Right lobe of liver (tissue), 6 donors: ENCODE data around the gene COX7A2L. TPM values are rescaled to one million over a fixed set of nuclear protein-coding genes. Genes with fewer than 3 reads are reported as not detected.

Experiments used
- ATAC-seq, 4 donors: fragments of 200-7000 bp; cut with Tn5 transposase; one replicate each; pipeline ENCODE4 v1.9.1; 2020; ENCODE audit warnings: mild to moderate bottlenecking in 4 of 4, moderate library complexity in 4 of 4
- DNase-seq, 3 donors: peaks; one replicate each; pipeline ENCODE4 v3.0.0-alpha.2; 2020
- H3K27ac ChIP-seq, 3 donors: fragments of 200-600 bp; one replicate each; pipeline ENCODE4 v1.8.0; 2022
- H3K27me3 ChIP-seq, 2 donors: fragments of 200-600 bp; one replicate each; pipeline ENCODE4 v1.8.0; 2022
- H3K36me3 ChIP-seq, 4 donors: fragments of 200-600 bp; sonication (generic) in 1 of 4; one replicate each; pipeline versions ENCODE4 v1.5.1 to v1.8.0; 2017 to 2022; ENCODE audit warnings: control low read depth in 1 of 4
- H3K4me1 ChIP-seq, 4 donors: fragments of 200-600 bp; sonication (generic) in 1 of 4; one replicate each; pipeline versions ENCODE4 v1.5.1 to v1.8.0; 2017 to 2022; ENCODE audit warnings: control low read depth in 1 of 4
- H3K4me3 ChIP-seq, 3 donors: fragments of 200-600 bp; one replicate each; pipeline ENCODE4 v1.8.0; 2022
- H3K9me3 ChIP-seq, 4 donors: fragments of 200-600 bp; sonication (generic) in 1 of 4; one replicate each; pipeline versions ENCODE4 v1.5.1 to v1.8.0; 2017 to 2022; ENCODE audit warnings: control low read depth in 1 of 4
- CTCF ChIP-seq, 4 donors: fragments of 200-600 bp in 3 of 4; fragments of 450-650 bp in 1 of 4; IDR thresholded peaks; one replicate each; pipeline versions ENCODE4 v1.5.1 to v1.8.0; 2016 to 2022; ENCODE audit warnings: antibody characterized with exemption in 4 of 4, mild to moderate bottlenecking in 2 of 4
- POLR2A ChIP-seq: fragments of 450-650 bp; IDR thresholded peaks from one replicate; pipeline ENCODE4 v1.6.1; 2017; ENCODE audit warnings: antibody characterized with exemption, mild to moderate bottlenecking
- WGBS: methylation state at CpG from one replicate; pipeline ENCODE4 v1.1.6; 2018; ENCODE audit warnings: low coverage, low lambda C conversion rate; ENCODE audit not compliant: insufficient coverage; ENCODE audit errors: missing lambda C conversion rate; 5-methylcytosine and 5-hydroxymethylcytosine counted together
- intact Hi-C, 2 donors: fragments of 100-400 bp; cut with DNase I; formaldehyde crosslinking; loops; one replicate each; pipeline versions ENCODE4 v1.11.2 to v1.14.1; 2022
- total RNA-seq, 6 experiments: library from RNA; depleted of rRNA in 2 of 6; stranded (reverse); fragments of >200 nt in 2 of 6; fragmentation: NEBNext Ultra II Directional in 3 of 6; extraction: Animal tissue kit (Norgen Biotek cat#: 25700) in 3 of 6; gene quantifications; one replicate each; pipeline versions ENCODE4 v1.1.0 to v1.2.4, GENCODE V29; 2016 to 2023
- donor health status: DM: no; HTN: yes; CAD: no.
- donor health status: DM: no; HTN: no; CAD: no.
- donor health status: DM: no; HTN: no; CAD: no.
- donor health status: DM: no; HTN: yes; CAD: no.
- donor health status: DM: no; HTN: yes; CAD: no.

The COX7A2L gene
- total RNA-seq, 6 experiments from 2014 or later: 37.5 to 97.0 (median 57.6) TPM

GRCh38 chr2:42327125-42327524 is 33.9 kb downstream of the COX7A2L start:
- 23% methylated on average over 4 of the region's 4 CpGs for WGBS
- peak; percentile 89 to 93 (median 93) for ATAC-seq
- TF ChIP-seq POLR2A (no peak), CTCF (IDR thresholded peaks at IDR 0.05) (no peak)
- Histone ChIP-seq H3K4me1 (peaks cover 0 to 19% (median 3%) of the 10 kb centered on the region in 4 donors), H3K27me3 (no peaks in the 10 kb centered on the region), H3K4me3 (no peak overlapping the region), H3K27ac (peak overlapping the region in 2 of 3 donors; percentile 45 to 52), H3K9me3 (no peaks in the 10 kb centered on the region), H3K36me3 (peaks cover 4 to 36% (median 18%) of the 10 kb centered on the region in 4 donors)
- intact Hi-C loops: no loop called here
- DNase-seq: no peak

GRCh38 chr2:42325609-42326008 is 35.4 kb downstream of the COX7A2L start:
- Histone ChIP-seq H3K27ac (no peak overlapping the region), H3K36me3 (peaks cover 0 to 22% (median 12%) of the 10 kb centered on the region in 4 donors), H3K4me1 (peaks cover 0 to 19% (median 3%) of the 10 kb centered on the region in 4 donors), H3K9me3 (no peaks in the 10 kb centered on the region), H3K27me3 (no peaks in the 10 kb centered on the region), H3K4me3 (no peak overlapping the region)
- ATAC-seq (no peak), DNase-seq (no peak)
- TF ChIP-seq POLR2A (no peak), CTCF (IDR thresholded peaks at IDR 0.05) (no peak)
- intact Hi-C loops: no loop called here
- WGBS: 90% methylated on average over 1 of the region's 1 CpG

- Histone ChIP-seq H3K4me1 (peaks cover 0 to 19% (median 3%) of the 10 kb centered on the region in 4 donors), H3K27ac (no peak overlapping the region), H3K27me3 (no peaks in the 10 kb centered on the region), H3K4me3 (no peak overlapping the region), H3K36me3 (peaks cover 0 to 16% (median 7%) of the 10 kb centered on the region in 4 donors), H3K9me3 (no peaks in the 10 kb centered on the region)
- TF ChIP-seq POLR2A (no peak), CTCF (IDR thresholded peaks at IDR 0.05) (no peak)
- no peak for ATAC-seq
- 79% methylated on average over 2 of the region's 2 CpGs for WGBS
- intact Hi-C loops: no loop called here
- DNase-seq: no peak
These were observed 36.1 kb downstream of the COX7A2L start for GRCh38 chr2:42324949-42325348.

- intact Hi-C loops: no loop called here
- Histone ChIP-seq H3K27ac (no peak overlapping the region), H3K4me3 (no peak overlapping the region), H3K36me3 (peaks cover 0 to 11% (median 4%) of the 10 kb centered on the region in 4 donors), H3K9me3 (no peaks in the 10 kb centered on the region), H3K27me3 (no peaks in the 10 kb centered on the region), H3K4me1 (peaks cover 0 to 19% (median 3%) of the 10 kb centered on the region in 4 donors)
- 100% methylated on average over 3 of the region's 4 CpGs for WGBS
- ATAC-seq (no peak), DNase-seq (no peak)
- TF ChIP-seq POLR2A (no peak), CTCF (IDR thresholded peaks at IDR 0.05) (no peak)
These were observed 36.8 kb downstream of the COX7A2L start for GRCh38 chr2:42324244-42324643.
